Sigmoid colon (tissue), 4 donors: ENCODE data around the gene SRP54.

ENCODE experiments used
- EP300 ChIP-seq, 4 donors: sonication (generic); formaldehyde crosslinking; IDR thresholded peaks; one replicate each; pipeline ENCODE4 v1.6.1; 2017; ENCODE audit warnings: antibody characterized with exemption in 4 of 4
- TF ChIP-seq, protein P1 (sequence below), 4 experiments: fragments of 450-650 bp in 3 of 4; fragments of 200-600 bp in 1 of 4; IDR thresholded peaks; one replicate each; pipeline ENCODE4 v1.5.1; 2016 to 2019; ENCODE audit warnings: antibody characterized with exemption in 4 of 4, mild to moderate bottlenecking in 3 of 4, moderate library complexity in 2 of 4

DNA sequence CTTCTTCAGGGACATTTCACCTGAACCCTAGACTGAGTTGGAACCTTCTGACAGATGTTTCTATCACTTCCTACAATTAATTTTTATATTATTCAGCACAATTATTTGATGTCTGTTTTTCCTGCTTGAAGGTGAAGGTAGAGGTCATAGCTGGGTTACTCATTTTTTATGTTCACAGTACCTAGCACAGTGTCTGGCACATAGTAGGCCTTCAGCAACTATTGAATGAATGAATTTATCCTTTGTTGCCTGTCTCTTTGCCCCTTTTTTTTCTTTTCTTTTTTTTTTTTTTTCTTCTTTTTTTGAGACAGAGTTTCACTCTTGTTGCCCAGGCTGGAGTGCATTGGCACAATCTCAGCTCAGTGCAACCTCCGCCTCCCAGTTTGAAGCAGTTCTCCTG, 33.8 kb downstream of the SRP54 start:
- TF ChIP-seq EP300 (IDR thresholded peaks at IDR 0.05) = no peak
- TF ChIP-seq, protein P1, sequence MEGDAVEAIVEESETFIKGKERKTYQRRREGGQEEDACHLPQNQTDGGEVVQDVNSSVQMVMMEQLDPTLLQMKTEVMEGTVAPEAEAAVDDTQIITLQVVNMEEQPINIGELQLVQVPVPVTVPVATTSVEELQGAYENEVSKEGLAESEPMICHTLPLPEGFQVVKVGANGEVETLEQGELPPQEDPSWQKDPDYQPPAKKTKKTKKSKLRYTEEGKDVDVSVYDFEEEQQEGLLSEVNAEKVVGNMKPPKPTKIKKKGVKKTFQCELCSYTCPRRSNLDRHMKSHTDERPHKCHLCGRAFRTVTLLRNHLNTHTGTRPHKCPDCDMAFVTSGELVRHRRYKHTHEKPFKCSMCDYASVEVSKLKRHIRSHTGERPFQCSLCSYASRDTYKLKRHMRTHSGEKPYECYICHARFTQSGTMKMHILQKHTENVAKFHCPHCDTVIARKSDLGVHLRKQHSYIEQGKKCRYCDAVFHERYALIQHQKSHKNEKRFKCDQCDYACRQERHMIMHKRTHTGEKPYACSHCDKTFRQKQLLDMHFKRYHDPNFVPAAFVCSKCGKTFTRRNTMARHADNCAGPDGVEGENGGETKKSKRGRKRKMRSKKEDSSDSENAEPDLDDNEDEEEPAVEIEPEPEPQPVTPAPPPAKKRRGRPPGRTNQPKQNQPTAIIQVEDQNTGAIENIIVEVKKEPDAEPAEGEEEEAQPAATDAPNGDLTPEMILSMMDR (IDR thresholded peaks at IDR 0.05) = no peak
